ENCODE measurements around the gene COL12A1.

Gene COL12A1

GRCh38 chr6:75096966-75097365, 108.9 kb downstream of the COL12A1 start:
- no peak for DNase-seq (ENCODE audit: low read depth)

GRCh38 chr6:75094614-75095200, 111.1 kb downstream of the COL12A1 start:
- DNase-seq (ENCODE audit: low read depth): peak; percentile 15

- DNase-seq (ENCODE audit: low read depth): no peak
Observed at GRCh38 chr6:75091467-75092190, 114.2 kb downstream of the COL12A1 start.

GRCh38 chr6:75090576-75090975, 115.3 kb downstream of the COL12A1 start:
- no peak for DNase-seq (ENCODE audit: low read depth)

- no peak for DNase-seq (ENCODE audit: low read depth)
Observed at GRCh38 chr6:75089921-75090320, 115.9 kb downstream of the COL12A1 start.

- no peak for DNase-seq (ENCODE audit: low read depth)
Observed at GRCh38 chr6:75089151-75089897, 116.5 kb downstream of the COL12A1 start.

- DNase-seq (ENCODE audit: low read depth): no peak
Observed at GRCh38 chr6:75085931-75086635, 119.8 kb downstream of the COL12A1 start.

- DNase-seq (ENCODE audit: low read depth): no peak
Observed at GRCh38 chr6:75084872-75085381, 120.9 kb downstream of the COL12A1 start.

- DNase-seq (ENCODE audit: low read depth): no peak
Observed at GRCh38 chr6:75084018-75084417, 121.8 kb downstream of the COL12A1 start.

GRCh38 chr6:75081921-75082320, 123.9 kb downstream of the COL12A1 start:
- no peak for DNase-seq (ENCODE audit: low read depth)

- DNase-seq (ENCODE audit: low read depth): no peak
Observed at GRCh38 chr6:75081047-75081446, 124.8 kb downstream of the COL12A1 start.

GRCh38 chr6:75079589-75079988, 126.3 kb downstream of the COL12A1 start:
- no peak for DNase-seq (ENCODE audit: low read depth)

- no peak for DNase-seq (ENCODE audit: low read depth)
Observed at GRCh38 chr6:75077701-75078100, 128.2 kb downstream of the COL12A1 start.

GRCh38 chr6:75076009-75076408, 129.8 kb downstream of the COL12A1 start:
- DNase-seq (ENCODE audit: low read depth): no peak

- DNase-seq (ENCODE audit: low read depth): no peak
Observed at GRCh38 chr6:75070244-75070643, 135.6 kb downstream of the COL12A1 start.

GRCh38 chr6:75065523-75065922, 140.3 kb downstream of the COL12A1 start:
- no peak for DNase-seq (ENCODE audit: low read depth)

- no peak for DNase-seq (ENCODE audit: low read depth)
Observed at GRCh38 chr6:75052491-75052890, 153.4 kb downstream of the COL12A1 start.

- no peak for DNase-seq (ENCODE audit: low read depth)
Observed at GRCh38 chr6:75049308-75049707, 156.5 kb downstream of the COL12A1 start.

- no peak for DNase-seq (ENCODE audit: low read depth)
Observed at GRCh38 chr6:75044846-75045245, 161.0 kb downstream of the COL12A1 start.

- no peak for DNase-seq (ENCODE audit: low read depth)
Observed at GRCh38 chr6:75041381-75041780, 164.5 kb downstream of the COL12A1 start.
